GM12878 (cell line): ENCODE results near the gene SETD2. TPM values are rescaled to one million over a fixed set of nuclear protein-coding genes. Genes with fewer than 3 reads are reported as not detected.

Experiments
- ATAC-seq: fragments of 200-7000 bp; cut with Tn5 transposase; 3 replicates; pipeline ENCODE4 v1.9.1; 2020; ENCODE audit warnings: mild to moderate bottlenecking, moderate library complexity
- BruUV-seq: library from RNA; stranded (reverse); fragments of 400-500 nt; replicated peaks from 2 replicates; lab custom pipeline; 2021; lab: Mats Ljungman, UMichigan
- CTCF ChIA-PET: fragments of 300-600 bp; sonication (Branson Sonifier 250); formaldehyde crosslinking; extraction: SDS; loops from one replicate; lab custom pipeline; 2021; ENCODE audit warnings: inconsistent platforms; lab: Yijun Ruan, JAX
- POLR2A ChIA-PET: fragments of 350-600 bp; formaldehyde crosslinking; extraction: SDS; loops from one replicate; lab custom pipeline; 2021; ENCODE audit warnings: inconsistent platforms; lab: Charles Lee
- RAD21 ChIA-PET: fragments of 300-600 bp; sonication (Branson Sonifier 250); formaldehyde crosslinking; loops from one replicate; lab custom pipeline; 2023; ENCODE audit warnings: antibody characterized with exemption; ENCODE audit not compliant: unreplicated experiment; lab: Charles Lee
- SMC1A ChIA-PET: fragments of 300-600 bp; sonication (Branson Sonifier 250); formaldehyde crosslinking; loops from one replicate; lab custom pipeline; 2023; ENCODE audit not compliant: unreplicated experiment, uncharacterized antibody; lab: Charles Lee
- DNase-seq: peaks from one replicate; pipeline ENCODE4 v3.0.0-alpha.2; 2011; ENCODE audit warnings: low read depth, low spot score
- FAIRE-seq: peaks from 3 replicates; lab custom pipeline; 2011; peaks lifted over from hg19 to GRCh38; lab: Jason Lieb, UNC
- H2AFZ ChIP-seq: 2 replicates; pipeline ENCODE4 v1.6.0; 2011; ENCODE audit warnings: low read depth, low read length, control low read depth; ENCODE audit not compliant: control insufficient read depth
- H3K27ac ChIP-seq: 2 replicates; pipeline ENCODE4 v1.5.1; 2011; ENCODE audit warnings: control low read depth; ENCODE audit not compliant: control insufficient read depth, insufficient read depth
- H3K27me3 ChIP-seq, 2 experiments: replicated peaks in 1 of 2; 2 replicates each; pipeline versions ENCODE4 v1.6.0 to v1.6.1; 2011; ENCODE audit warnings: low read length in 1 of 2; ENCODE audit not compliant: control insufficient read depth in 2 of 2, insufficient read depth in 2 of 2
- H3K36me3 ChIP-seq, 2 experiments: 2 replicates each; pipeline ENCODE4 v1.5.1; 2011; ENCODE audit warnings: low read length in 1 of 2; ENCODE audit not compliant: control insufficient read depth in 2 of 2, insufficient read depth in 2 of 2
- H3K4me1 ChIP-seq: 2 replicates; pipeline ENCODE4 v1.6.1; 2011; ENCODE audit warnings: mild to moderate bottlenecking, low read length, moderate library complexity, mixed read lengths; ENCODE audit not compliant: control insufficient read depth, insufficient read depth
- H3K4me2 ChIP-seq: 2 replicates; pipeline ENCODE4 v1.6.0; 2011; ENCODE audit warnings: control low read depth; ENCODE audit not compliant: control insufficient read depth, insufficient read depth
- H3K4me3 ChIP-seq: fragments of 200-600 bp; sonication (generic); 2 replicates; pipeline ENCODE4 v1.5.1; 2016
- H3K79me2 ChIP-seq: 2 replicates; pipeline ENCODE4 v1.6.0; 2011; ENCODE audit warnings: low read length; ENCODE audit not compliant: control insufficient read depth, insufficient read depth
- H3K9ac ChIP-seq: 2 replicates; pipeline ENCODE4 v1.8.0; 2011; ENCODE audit warnings: low read length, control low read depth, mixed read lengths; ENCODE audit not compliant: control insufficient read depth, insufficient read depth
- H3K9me3 ChIP-seq: replicated peaks from 3 replicates; pipeline ENCODE4 v1.5.1; 2011; ENCODE audit warnings: mild to moderate bottlenecking, low read length; ENCODE audit not compliant: control insufficient read depth, insufficient read depth
- H4K20me1 ChIP-seq: 2 replicates; pipeline ENCODE4 v1.6.0; 2011; ENCODE audit not compliant: control insufficient read depth, insufficient read depth
- ATF7 ChIP-seq: fragments of 450-650 bp; IDR thresholded peaks from 2 replicates; pipeline ENCODE4 v1.6.1; 2016; ENCODE audit warnings: low read depth, mild to moderate bottlenecking
- DPF2 ChIP-seq: fragments of 450-650 bp; IDR thresholded peaks from 2 replicates; pipeline ENCODE4 v1.6.1; 2017; ENCODE audit warnings: mild to moderate bottlenecking
- IKZF2 ChIP-seq, 2 experiments: fragments of 450-650 bp; IDR thresholded peaks; 2 replicates each; pipeline ENCODE4 v1.6.1; 2017; ENCODE audit warnings: mild to moderate bottlenecking in 2 of 2, moderate library complexity in 2 of 2
- IRF4 ChIP-seq: IDR thresholded peaks from 2 replicates; pipeline ENCODE4 v1.6.1; 2011; ENCODE audit warnings: low read depth, low read length
- NBN ChIP-seq: fragments of 450-650 bp; IDR thresholded peaks from 2 replicates; pipeline ENCODE4 v1.6.1; 2016
- NFYB ChIP-seq: IDR thresholded peaks from 2 replicates; pipeline ENCODE4 v1.6.1; 2011; ENCODE audit warnings: low read depth, mild to moderate bottlenecking, low read length, improper control_type of control experiment, moderate library complexity; ENCODE audit not compliant: insufficient read depth
- RUNX3 ChIP-seq: IDR thresholded peaks from 2 replicates; pipeline ENCODE4 v1.6.1; 2012; ENCODE audit warnings: low read length, inconsistent platforms
- WGBS: methylation state at CpG from one replicate; pipeline ENCODE4 v1.1.6; 2016; ENCODE audit warnings: low lambda C conversion rate; ENCODE audit not compliant: insufficient replicate concordance, insufficient coverage; ENCODE audit errors: missing lambda C conversion rate; 5-methylcytosine and 5-hydroxymethylcytosine counted together
- in situ Hi-C: fragments of 300-500 bp; cut with MboI; formaldehyde crosslinking; loops from 9 replicates; pipeline ENCODE4 v1.14.3; 2018; ENCODE audit warnings: mixed read lengths
- intact Hi-C: fragments of 100-400 bp; cut with micrococcal nuclease; formaldehyde crosslinking; loops from one replicate; pipeline ENCODE4 v1.14.2; 2022; ENCODE audit not compliant: unreplicated experiment
- polyA plus RNA-seq, 11 experiments: library from polyadenylated mRNA; depleted of rRNA in 4 of 11; unstranded in 6 of 11; stranded (reverse) in 5 of 11; fragments of >200 nt; fragmentation: Nextera tagmentation in 4 of 11; fragmentation: Illumina TruSeq in 1 of 11; extraction: Ambion mirVana in 4 of 11; extraction: Trizol in 1 of 11; gene quantifications; 1 replicate in 1 of 11; 2 replicates in 10 of 11; pipeline versions ENCODE4 v1.2.1 to v1.2.3, GENCODE V29; 2011 to 2016; ENCODE audit warnings: inconsistent platforms in 2 of 11, missing spikeins in 2 of 11, low read depth in 1 of 11
- total RNA-seq, 4 experiments: library from RNA; depleted of rRNA in 3 of 4; stranded (reverse); fragments of >200 nt in 3 of 4; fragmentation: Illumina TruSeq in 1 of 4; extraction: Trizol in 1 of 4; gene quantifications; 2 replicates each; pipeline versions ENCODE4 v1.2.1 to v1.2.3, GENCODE V29; 2013 to 2021
- TF ChIP-seq, protein P1 (sequence below): fragments of 450-650 bp; IDR thresholded peaks from 2 replicates; pipeline ENCODE4 v1.6.1; 2017; ENCODE audit warnings: mild to moderate bottlenecking, moderate library complexity
- TF ChIP-seq, protein P2 (sequence below): fragments of 450-650 bp; IDR thresholded peaks from 2 replicates; pipeline ENCODE4 v1.6.1; 2018; ENCODE audit warnings: borderline replicate concordance, mild to moderate bottlenecking; ENCODE audit not compliant: partially characterized antibody
- TF ChIP-seq, protein P3 (sequence below): fragments of 450-650 bp; IDR thresholded peaks from 2 replicates; pipeline ENCODE4 v1.6.1; 2016; ENCODE audit warnings: mild to moderate bottlenecking
- TF ChIP-seq, protein P4 (sequence below): fragments of 150-350 bp; IDR thresholded peaks from 2 replicates; pipeline ENCODE4 v1.6.1; 2016; ENCODE audit warnings: low read depth, low read length

SETD2 gene
- total and polyA plus RNA-seq, 10 of the 15 experiments (the other 5 are each of a cell fraction or from before 2014, with no cell fraction given) = 8.4 to 44.9 (median 24.5) TPM

DNA sequence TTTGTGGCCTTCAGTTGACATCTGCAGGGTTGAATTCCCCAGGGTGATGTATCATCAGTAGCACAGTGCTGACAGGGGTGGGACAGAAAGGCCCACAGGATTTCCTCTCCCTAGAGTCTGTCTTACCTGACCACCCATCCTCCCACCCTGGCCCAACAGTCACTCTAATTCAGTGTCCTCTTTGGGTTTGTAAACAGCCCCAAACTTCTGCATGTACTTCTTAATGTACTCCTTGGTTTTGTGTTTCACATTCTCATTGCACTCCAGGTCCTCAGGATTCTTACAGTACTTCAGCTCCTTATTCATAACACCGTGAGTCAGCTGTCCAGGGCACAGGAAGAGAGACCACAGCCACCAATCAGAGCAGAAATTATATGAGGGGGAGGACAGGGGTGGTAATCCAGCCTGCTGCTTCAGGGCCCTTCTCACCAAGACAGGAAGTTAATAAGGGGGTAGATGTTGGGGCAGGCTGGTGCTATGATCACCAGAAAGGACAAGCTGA lies 146.9 kb downstream of the SETD2 start:
- ChIA-PET CTCF (interaction anchor here (0.9 to 1.5 kb wide), 5 partner anchors 23 to 307 kb away, joined by 3 to 4 read pairs (median 4); no protein-coding TSS in a partner anchor), POLR2A (interaction anchor here (0.6 to 1.3 kb wide), 3 partner anchors 43 to 330 kb away, joined by 3 to 4 read pairs (median 3); no protein-coding TSS in a partner anchor), SMC1A (interaction anchor here (0.8 to 8.8 kb wide), 4 partner anchors 15 to 333 kb away, joined by 3 to 83 read pairs (median 4); no protein-coding TSS in a partner anchor), RAD21 (interaction anchor here (0.6 kb wide), 1 partner anchor 209 kb away, joined by 4 read pairs; no protein-coding TSS in a partner anchor)
- peak overlapping the region; percentile 40; the same call in 1 of the 2 replicates for H3K27ac ChIP-seq
- H3K79me2 ChIP-seq = no peaks in the 10 kb centered on the region
- no peaks in the 10 kb centered on the region for H3K9me3 ChIP-seq
- H2AFZ ChIP-seq = no peak overlapping the region
- WGBS = 0% methylated on average over 1 of the region's 1 CpG
- peaks cover 17 to 19% of the 10 kb centered on the region in 2 experiments for H3K36me3 ChIP-seq
- no peak overlapping the region for H3K4me3 ChIP-seq
- in situ Hi-C loops = no loop called here
- intact Hi-C loops = loop anchor here (10.0 kb wide), 1 partner anchor 312 kb away; the partner anchor contains the start of gene TMIE
- BruUV-seq = no TSS peak
- no peak overlapping the region for H3K4me2 ChIP-seq
- H3K27me3 ChIP-seq = no peaks in the 10 kb centered on the region
- H3K9ac ChIP-seq = no peak overlapping the region
- H4K20me1 ChIP-seq = no peaks in the 10 kb centered on the region; the same call in 1 of the 2 replicates
- FAIRE-seq = no peak
- peak; percentile 48 for ATAC-seq
- DNase-seq = peak; percentile 40
- peaks cover 14% of the 10 kb centered on the region for H3K4me1 ChIP-seq
- 0 out of 2 replicates have a peak, but pooled peaks have one; percentile 12 for TF ChIP-seq NFYB
- no peak for TF ChIP-seq IRF4
- 0 out of 2 replicates have a peak, but pooled peaks have one; percentile 24 for TF ChIP-seq NBN
- 0 out of 2 replicates have a peak, but pooled peaks have one; percentile 16 for TF ChIP-seq DPF2
- TF ChIP-seq RUNX3 = peak; percentile 23; the same call in 1 of the 2 replicates
- 0 out of 2 replicates have a peak, but pooled peaks have one; percentile 24 for TF ChIP-seq ATF7
- TF ChIP-seq, protein P1, sequence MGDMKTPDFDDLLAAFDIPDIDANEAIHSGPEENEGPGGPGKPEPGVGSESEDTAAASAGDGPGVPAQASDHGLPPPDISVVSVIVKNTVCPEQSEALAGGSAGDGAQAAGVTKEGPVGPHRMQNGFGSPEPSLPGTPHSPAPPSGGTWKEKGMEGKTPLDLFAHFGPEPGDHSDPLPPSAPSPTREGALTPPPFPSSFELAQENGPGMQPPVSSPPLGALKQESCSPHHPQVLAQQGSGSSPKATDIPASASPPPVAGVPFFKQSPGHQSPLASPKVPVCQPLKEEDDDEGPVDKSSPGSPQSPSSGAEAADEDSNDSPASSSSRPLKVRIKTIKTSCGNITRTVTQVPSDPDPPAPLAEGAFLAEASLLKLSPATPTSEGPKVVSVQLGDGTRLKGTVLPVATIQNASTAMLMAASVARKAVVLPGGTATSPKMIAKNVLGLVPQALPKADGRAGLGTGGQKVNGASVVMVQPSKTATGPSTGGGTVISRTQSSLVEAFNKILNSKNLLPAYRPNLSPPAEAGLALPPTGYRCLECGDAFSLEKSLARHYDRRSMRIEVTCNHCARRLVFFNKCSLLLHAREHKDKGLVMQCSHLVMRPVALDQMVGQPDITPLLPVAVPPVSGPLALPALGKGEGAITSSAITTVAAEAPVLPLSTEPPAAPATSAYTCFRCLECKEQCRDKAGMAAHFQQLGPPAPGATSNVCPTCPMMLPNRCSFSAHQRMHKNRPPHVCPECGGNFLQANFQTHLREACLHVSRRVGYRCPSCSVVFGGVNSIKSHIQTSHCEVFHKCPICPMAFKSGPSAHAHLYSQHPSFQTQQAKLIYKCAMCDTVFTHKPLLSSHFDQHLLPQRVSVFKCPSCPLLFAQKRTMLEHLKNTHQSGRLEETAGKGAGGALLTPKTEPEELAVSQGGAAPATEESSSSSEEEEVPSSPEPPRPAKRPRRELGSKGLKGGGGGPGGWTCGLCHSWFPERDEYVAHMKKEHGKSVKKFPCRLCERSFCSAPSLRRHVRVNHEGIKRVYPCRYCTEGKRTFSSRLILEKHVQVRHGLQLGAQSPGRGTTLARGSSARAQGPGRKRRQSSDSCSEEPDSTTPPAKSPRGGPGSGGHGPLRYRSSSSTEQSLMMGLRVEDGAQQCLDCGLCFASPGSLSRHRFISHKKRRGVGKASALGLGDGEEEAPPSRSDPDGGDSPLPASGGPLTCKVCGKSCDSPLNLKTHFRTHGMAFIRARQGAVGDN = 0 out of 2 replicates have a peak, but pooled peaks have one; percentile 38
- TF ChIP-seq, protein P2, sequence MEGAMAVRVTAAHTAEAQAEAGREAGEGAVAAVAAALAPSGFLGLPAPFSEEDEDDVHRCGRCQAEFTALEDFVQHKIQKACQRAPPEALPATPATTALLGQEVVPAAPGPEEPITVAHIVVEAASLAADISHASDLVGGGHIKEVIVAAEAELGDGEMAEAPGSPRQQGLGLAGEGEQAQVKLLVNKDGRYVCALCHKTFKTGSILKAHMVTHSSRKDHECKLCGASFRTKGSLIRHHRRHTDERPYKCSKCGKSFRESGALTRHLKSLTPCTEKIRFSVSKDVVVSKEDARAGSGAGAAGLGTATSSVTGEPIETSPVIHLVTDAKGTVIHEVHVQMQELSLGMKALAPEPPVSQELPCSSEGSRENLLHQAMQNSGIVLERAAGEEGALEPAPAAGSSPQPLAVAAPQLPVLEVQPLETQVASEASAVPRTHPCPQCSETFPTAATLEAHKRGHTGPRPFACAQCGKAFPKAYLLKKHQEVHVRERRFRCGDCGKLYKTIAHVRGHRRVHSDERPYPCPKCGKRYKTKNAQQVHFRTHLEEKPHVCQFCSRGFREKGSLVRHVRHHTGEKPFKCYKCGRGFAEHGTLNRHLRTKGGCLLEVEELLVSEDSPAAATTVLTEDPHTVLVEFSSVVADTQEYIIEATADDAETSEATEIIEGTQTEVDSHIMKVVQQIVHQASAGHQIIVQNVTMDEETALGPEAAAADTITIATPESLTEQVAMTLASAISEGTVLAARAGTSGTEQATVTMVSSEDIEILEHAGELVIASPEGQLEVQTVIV = no peak
- TF ChIP-seq, protein P3, sequence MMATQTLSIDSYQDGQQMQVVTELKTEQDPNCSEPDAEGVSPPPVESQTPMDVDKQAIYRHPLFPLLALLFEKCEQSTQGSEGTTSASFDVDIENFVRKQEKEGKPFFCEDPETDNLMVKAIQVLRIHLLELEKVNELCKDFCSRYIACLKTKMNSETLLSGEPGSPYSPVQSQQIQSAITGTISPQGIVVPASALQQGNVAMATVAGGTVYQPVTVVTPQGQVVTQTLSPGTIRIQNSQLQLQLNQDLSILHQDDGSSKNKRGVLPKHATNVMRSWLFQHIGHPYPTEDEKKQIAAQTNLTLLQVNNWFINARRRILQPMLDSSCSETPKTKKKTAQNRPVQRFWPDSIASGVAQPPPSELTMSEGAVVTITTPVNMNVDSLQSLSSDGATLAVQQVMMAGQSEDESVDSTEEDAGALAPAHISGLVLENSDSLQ = peak; percentile 50; the same call in 1 of the 2 replicates
- TF ChIP-seq, protein P4, sequence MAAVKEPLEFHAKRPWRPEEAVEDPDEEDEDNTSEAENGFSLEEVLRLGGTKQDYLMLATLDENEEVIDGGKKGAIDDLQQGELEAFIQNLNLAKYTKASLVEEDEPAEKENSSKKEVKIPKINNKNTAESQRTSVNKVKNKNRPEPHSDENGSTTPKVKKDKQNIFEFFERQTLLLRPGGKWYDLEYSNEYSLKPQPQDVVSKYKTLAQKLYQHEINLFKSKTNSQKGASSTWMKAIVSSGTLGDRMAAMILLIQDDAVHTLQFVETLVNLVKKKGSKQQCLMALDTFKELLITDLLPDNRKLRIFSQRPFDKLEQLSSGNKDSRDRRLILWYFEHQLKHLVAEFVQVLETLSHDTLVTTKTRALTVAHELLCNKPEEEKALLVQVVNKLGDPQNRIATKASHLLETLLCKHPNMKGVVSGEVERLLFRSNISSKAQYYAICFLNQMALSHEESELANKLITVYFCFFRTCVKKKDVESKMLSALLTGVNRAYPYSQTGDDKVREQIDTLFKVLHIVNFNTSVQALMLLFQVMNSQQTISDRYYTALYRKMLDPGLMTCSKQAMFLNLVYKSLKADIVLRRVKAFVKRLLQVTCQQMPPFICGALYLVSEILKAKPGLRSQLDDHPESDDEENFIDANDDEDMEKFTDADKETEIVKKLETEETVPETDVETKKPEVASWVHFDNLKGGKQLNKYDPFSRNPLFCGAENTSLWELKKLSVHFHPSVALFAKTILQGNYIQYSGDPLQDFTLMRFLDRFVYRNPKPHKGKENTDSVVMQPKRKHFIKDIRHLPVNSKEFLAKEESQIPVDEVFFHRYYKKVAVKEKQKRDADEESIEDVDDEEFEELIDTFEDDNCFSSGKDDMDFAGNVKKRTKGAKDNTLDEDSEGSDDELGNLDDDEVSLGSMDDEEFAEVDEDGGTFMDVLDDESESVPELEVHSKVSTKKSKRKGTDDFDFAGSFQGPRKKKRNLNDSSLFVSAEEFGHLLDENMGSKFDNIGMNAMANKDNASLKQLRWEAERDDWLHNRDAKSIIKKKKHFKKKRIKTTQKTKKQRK = no peak
- peak in 1 of 2 experiments; percentile 36; a peak in 1 of 4 replicates for TF ChIP-seq IKZF2 (IDR thresholded peaks at IDR 0.05)
